OCI-LY3 (cell line): Measurements from ENCODE around the gene ADARB2.

Experiments used
- CTCF ChIP-seq: fragments of 200-600, 300-600 bp; sonication (generic); IDR thresholded peaks from 2 replicates; pipeline ENCODE4 v1.5.1; 2014; ENCODE audit warnings: antibody characterized with exemption, low read length, low read depth
- EZH2phosphoT487 ChIP-seq: fragments of 200-600 bp; shearing (Covaris generic); IDR thresholded peaks from 2 replicates; pipeline ENCODE4 v1.6.1; 2018; ENCODE audit warnings: antibody characterized with exemption, mixed run types, low read depth

- no peak for TF ChIP-seq EZH2phosphoT487
- TF ChIP-seq CTCF, result no peak
Observed at GRCh38 chr10:1229116-1229515, 508.2 kb downstream of the ADARB2 start.
